ENCODE measurements around the gene LRRC26.

Gene LRRC26

GRCh38 chr9:137199411-137200121, 29.7 kb upstream of the LRRC26 start:
- no peak for DNase-seq (ENCODE audit: low spot score)

GRCh38 chr9:137198902-137199283, 29.0 kb upstream of the LRRC26 start:
- DNase-seq (ENCODE audit: low spot score): no peak

- DNase-seq (ENCODE audit: low spot score): no peak
Observed at GRCh38 chr9:137198051-137198901, 28.4 kb upstream of the LRRC26 start.

GRCh38 chr9:137195525-137196220, 25.8 kb upstream of the LRRC26 start:
- no peak for DNase-seq (ENCODE audit: low spot score)

- DNase-seq (ENCODE audit: low spot score): no peak
Observed at GRCh38 chr9:137194909-137195308, 25.1 kb upstream of the LRRC26 start.

- no peak for DNase-seq (ENCODE audit: low spot score)
Observed at GRCh38 chr9:137194388-137194787, 24.5 kb upstream of the LRRC26 start.

GRCh38 chr9:137193771-137194170, 23.9 kb upstream of the LRRC26 start:
- DNase-seq (ENCODE audit: low spot score): no peak

- no peak for DNase-seq (ENCODE audit: low spot score)
Observed at GRCh38 chr9:137192859-137193258, 23.0 kb upstream of the LRRC26 start.

- DNase-seq (ENCODE audit: low spot score): no peak
Observed at GRCh38 chr9:137192448-137192780, 22.6 kb upstream of the LRRC26 start.

GRCh38 chr9:137191691-137192447, 22.0 kb upstream of the LRRC26 start:
- no peak for DNase-seq (ENCODE audit: low spot score)

GRCh38 chr9:137191245-137191644, 21.4 kb upstream of the LRRC26 start:
- no peak for DNase-seq (ENCODE audit: low spot score)

- no peak for DNase-seq (ENCODE audit: low spot score)
Observed at GRCh38 chr9:137190315-137190856, 20.5 kb upstream of the LRRC26 start.

- DNase-seq (ENCODE audit: low spot score): no peak
Observed at GRCh38 chr9:137189297-137190295, 19.7 kb upstream of the LRRC26 start.

GRCh38 chr9:137188490-137189296, 18.8 kb upstream of the LRRC26 start, which contains the start of the genes ANAPC2 and SSNA1:
TSS of gene ANAPC2 (minus strand) at chr9:137188560. CDS start at chr9:137188532, 28 bp downstream.
TSS of gene SSNA1 (plus strand) at chr9:137188676. CDS start at chr9:137188727, 51 bp downstream.
- peak; percentile 97 for DNase-seq (ENCODE audit: low spot score)

- no peak for DNase-seq (ENCODE audit: low spot score)
Observed at GRCh38 chr9:137188086-137188489, 18.2 kb upstream of the LRRC26 start.

GRCh38 chr9:137187386-137187785, 17.5 kb upstream of the LRRC26 start:
- no peak for DNase-seq (ENCODE audit: low spot score)

- DNase-seq (ENCODE audit: low spot score): no peak
Observed at GRCh38 chr9:137186385-137186784, 16.5 kb upstream of the LRRC26 start.

- DNase-seq (ENCODE audit: low spot score): no peak
Observed at GRCh38 chr9:137185921-137186320, 16.1 kb upstream of the LRRC26 start.

- DNase-seq (ENCODE audit: low spot score): no peak
Observed at GRCh38 chr9:137184881-137185660, 15.2 kb upstream of the LRRC26 start.
